SH-SY5Y (cell line): ENCODE results near the gene RPL39L.

Experiments used
- GATA2 ChIP-seq: IDR thresholded peaks from 2 replicates; pipeline ENCODE4 v1.6.1; 2011; ENCODE audit warnings: mild to moderate bottlenecking, low read depth, low read length
- GATA3 ChIP-seq: IDR thresholded peaks from 2 replicates; pipeline ENCODE4 v1.6.1; 2011; ENCODE audit warnings: low read depth, mild to moderate bottlenecking, low read length, moderate library complexity

GRCh38 chr3:187150186-187150585, 10.9 kb upstream of the RPL39L start:
- TF ChIP-seq GATA2 (no peak), GATA3 (no peak)
